Calu3 (cell line): Measurements from ENCODE around the gene NCKAP5. TPM values are rescaled to one million over a fixed set of nuclear protein-coding genes. Genes with fewer than 3 reads are reported as not detected.
A peak's percentile ranks its signal among the peaks of the same experiment; 100 is the strongest.

Experiments used
- BruUV-seq: library from RNA; stranded (reverse); fragments of 400-500 nt; replicated peaks from 2 replicates; lab custom pipeline; 2021; lab: Mats Ljungman, UMichigan
- CTCF ChIA-PET: fragments of 300-600 bp; sonication (Branson Sonifier 250); formaldehyde crosslinking; loops from one replicate; lab custom pipeline; 2022; ENCODE audit warnings: antibody characterized with exemption; lab: Charles Lee
- DNase-seq: peaks from one replicate; pipeline ENCODE4 v3.0.0; 2022
- H3K27ac Mint-ChIP-seq: one replicate; pipeline ENCODE4 v1.8.0; 2022; ENCODE audit warnings: mixed read lengths; ENCODE audit not compliant: unreplicated experiment
- H3K27me3 Mint-ChIP-seq: one replicate; pipeline ENCODE4 v1.8.0; 2022; ENCODE audit warnings: mixed read lengths; ENCODE audit not compliant: unreplicated experiment
- H3K36me3 Mint-ChIP-seq: one replicate; pipeline ENCODE4 v1.8.0; 2022; ENCODE audit warnings: mild to moderate bottlenecking, moderate library complexity, mixed read lengths; ENCODE audit not compliant: insufficient read depth, unreplicated experiment
- H3K4me1 Mint-ChIP-seq: one replicate; pipeline ENCODE4 v1.8.0; 2022; ENCODE audit warnings: mild to moderate bottlenecking, low read depth, mixed read lengths; ENCODE audit not compliant: unreplicated experiment
- H3K4me3 Mint-ChIP-seq: one replicate; pipeline ENCODE4 v1.8.0; 2022; ENCODE audit warnings: mild to moderate bottlenecking, low read depth, moderate library complexity, mixed read lengths; ENCODE audit not compliant: unreplicated experiment
- H3K9me3 Mint-ChIP-seq: one replicate; pipeline ENCODE4 v1.8.0; 2022; ENCODE audit warnings: low read depth, mixed read lengths; ENCODE audit not compliant: unreplicated experiment
- CTCF ChIP-seq: fragments of 200-600 bp; IDR thresholded peaks from one replicate; pipeline ENCODE4 v1.8.0; 2022; ENCODE audit warnings: antibody characterized with exemption; ENCODE audit not compliant: unreplicated experiment
- intact Hi-C: fragments of 100-400 bp; cut with micrococcal nuclease; formaldehyde crosslinking; loops from one replicate; pipeline ENCODE4 v1.10.0; 2022; ENCODE audit not compliant: unreplicated experiment
- total RNA-seq: library from RNA; stranded (reverse); gene quantifications from 2 replicates; pipeline ENCODE4 v1.2.3, GENCODE V29; 2022

The NCKAP5 gene
- total RNA-seq, 1 experiment from 2014 or later = 2.2 TPM

GRCh38 chr2:132646540-132647108, 921.6 kb downstream of the NCKAP5 start:
- H3K4me3 Mint-ChIP-seq = no peak overlapping the region
- H3K4me1 Mint-ChIP-seq = no peaks in the 10 kb centered on the region
- peaks cover 4% of the 10 kb centered on the region for H3K36me3 Mint-ChIP-seq
- CTCF ChIA-PET = interaction anchor here (0.6 to 1.8 kb wide), 2 partner anchors 11 to 36 kb away, joined by 3 to 4 read pairs; no protein-coding TSS in a partner anchor
- intact Hi-C loops = no loop called here
- no peak for TF ChIP-seq CTCF
- no peak for DNase-seq
- no peaks in the 10 kb centered on the region for H3K9me3 Mint-ChIP-seq
- H3K27ac Mint-ChIP-seq = no peak overlapping the region
- BruUV-seq = no TSS peak
- no peaks in the 10 kb centered on the region for H3K27me3 Mint-ChIP-seq

GRCh38 chr2:132645722-132646539, 922.3 kb downstream of the NCKAP5 start:
- intact Hi-C loops = no loop called here
- Mint-ChIP-seq H3K4me3 (no peak overlapping the region), H3K27me3 (no peaks in the 10 kb centered on the region), H3K36me3 (peaks cover 4% of the 10 kb centered on the region), H3K4me1 (no peaks in the 10 kb centered on the region), H3K27ac (no peak overlapping the region), H3K9me3 (no peaks in the 10 kb centered on the region)
- DNase-seq = no peak
- no peak for TF ChIP-seq CTCF
- CTCF ChIA-PET = interaction anchor here (0.6 to 1.8 kb wide), 2 partner anchors 10 to 36 kb away, joined by 3 to 4 read pairs; no protein-coding TSS in a partner anchor
- BruUV-seq = TSS peak; percentile 66

- Mint-ChIP-seq H3K27me3 (no peaks in the 10 kb centered on the region), H3K9me3 (no peaks in the 10 kb centered on the region), H3K36me3 (peaks cover 4% of the 10 kb centered on the region), H3K4me1 (no peaks in the 10 kb centered on the region), H3K4me3 (no peak overlapping the region), H3K27ac (no peak overlapping the region)
- TSS peak; percentile 63 for BruUV-seq
- intact Hi-C loops = no loop called here
- no peak for TF ChIP-seq CTCF
- CTCF ChIA-PET = no interaction called here
- DNase-seq = no peak
Measured at GRCh38 chr2:132645176-132645575, 923.1 kb downstream of the NCKAP5 start.

GRCh38 chr2:132642415-132642814, 925.8 kb downstream of the NCKAP5 start:
- no peaks in the 10 kb centered on the region for H3K4me1 Mint-ChIP-seq
- CTCF ChIA-PET = no interaction called here
- no peaks in the 10 kb centered on the region for H3K27me3 Mint-ChIP-seq
- H3K9me3 Mint-ChIP-seq = no peaks in the 10 kb centered on the region
- BruUV-seq = no TSS peak
- no peak overlapping the region for H3K27ac Mint-ChIP-seq
- no peak overlapping the region for H3K4me3 Mint-ChIP-seq
- H3K36me3 Mint-ChIP-seq = peaks cover 4% of the 10 kb centered on the region
- DNase-seq = no peak
- intact Hi-C loops = no loop called here
- no peak for TF ChIP-seq CTCF
